Glutamatergic neuron (in vitro differentiated cells): ENCODE results near the gene SLC6A6. TPM values are rescaled to one million over a fixed set of nuclear protein-coding genes. Genes with fewer than 3 reads are reported as not detected.
A peak's percentile ranks its signal among the peaks of the same experiment; 100 is the strongest.

Experiments
- DNase-seq: peaks from one replicate; pipeline ENCODE4 v3.0.0; 2022
- H3K27ac Mint-ChIP-seq: one replicate; pipeline ENCODE4 v1.8.0; 2020; ENCODE audit warnings: mild to moderate bottlenecking, mixed read lengths, inconsistent platforms; ENCODE audit not compliant: unreplicated experiment
- H3K27me3 Mint-ChIP-seq: one replicate; pipeline ENCODE4 v1.8.0; 2020; ENCODE audit warnings: mild to moderate bottlenecking, moderate library complexity, mixed read lengths, inconsistent platforms; ENCODE audit not compliant: unreplicated experiment
- H3K36me3 Mint-ChIP-seq: one replicate; pipeline ENCODE4 v1.8.0; 2020; ENCODE audit warnings: mild to moderate bottlenecking, mixed read lengths, inconsistent platforms; ENCODE audit not compliant: unreplicated experiment
- H3K4me1 Mint-ChIP-seq: one replicate; pipeline ENCODE4 v1.8.0; 2020; ENCODE audit warnings: mild to moderate bottlenecking, low read depth, mixed read lengths, inconsistent platforms; ENCODE audit not compliant: unreplicated experiment
- H3K4me3 Mint-ChIP-seq: one replicate; pipeline ENCODE4 v1.8.0; 2020; ENCODE audit warnings: mild to moderate bottlenecking, mixed read lengths, inconsistent platforms; ENCODE audit not compliant: unreplicated experiment
- H3K9me3 Mint-ChIP-seq: one replicate; pipeline ENCODE4 v1.8.0; 2020; ENCODE audit warnings: mild to moderate bottlenecking, moderate library complexity, mixed read lengths, inconsistent platforms; ENCODE audit not compliant: unreplicated experiment
- total RNA-seq: library from RNA; stranded (reverse); fragmentation: NEBNext Ultra II Directional; extraction: Animal tissue kit (Norgen Biotek cat#: 25700); gene quantifications from one replicate; pipeline ENCODE4 v1.2.1, GENCODE V29; 2021; ENCODE audit not compliant: unreplicated experiment
- TF ChIP-seq, protein P1 (sequence below): fragments of 200-600 bp; sonication (generic); IDR thresholded peaks from one replicate; pipeline ENCODE4 v1.5.0; 2021; ENCODE audit not compliant: partially characterized antibody, unreplicated experiment

SLC6A6 gene
- total RNA-seq, 1 donor from 2014 or later, result 21.9 TPM

DNA sequence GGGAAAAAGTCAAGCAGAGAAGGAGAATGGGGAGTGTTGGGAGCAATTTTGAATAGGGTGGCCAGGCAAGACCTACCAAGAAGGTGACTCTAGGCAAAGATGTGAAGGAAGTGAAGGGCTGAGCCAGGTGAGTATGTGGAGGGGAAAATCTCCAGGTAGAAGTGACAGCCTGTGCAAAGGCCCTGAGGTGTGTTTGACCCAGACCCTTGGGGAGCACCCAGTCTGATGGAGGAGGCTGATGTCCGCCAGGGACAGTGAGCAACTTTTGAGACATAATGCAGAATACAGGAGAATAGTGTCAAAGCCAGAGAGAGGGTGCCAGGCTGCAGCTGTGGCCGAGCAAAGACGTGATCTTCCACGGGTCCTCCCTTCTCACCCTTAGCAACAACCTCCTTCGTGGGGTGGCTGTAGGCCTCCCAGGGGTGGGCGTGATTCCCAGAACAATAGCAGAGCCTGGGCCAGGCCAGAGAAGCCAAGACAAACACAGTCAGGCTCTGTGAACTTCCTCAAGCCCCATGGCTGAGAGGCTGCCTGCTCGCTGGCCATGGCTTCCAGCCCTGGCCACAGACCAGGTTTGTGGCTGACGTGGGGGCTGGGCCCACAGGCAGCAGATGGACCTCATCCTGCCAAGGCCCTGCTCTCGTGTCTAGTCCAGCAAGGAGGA is 58.1 kb downstream of the SLC6A6 start:
- Mint-ChIP-seq H3K27ac (no peak overlapping the region), H3K36me3 (no peaks in the 10 kb centered on the region), H3K9me3 (no peaks in the 10 kb centered on the region), H3K4me1 (no peaks in the 10 kb centered on the region), H3K4me3 (no peak overlapping the region), H3K27me3 (peaks cover 3% of the 10 kb centered on the region)
- TF ChIP-seq, protein P1, sequence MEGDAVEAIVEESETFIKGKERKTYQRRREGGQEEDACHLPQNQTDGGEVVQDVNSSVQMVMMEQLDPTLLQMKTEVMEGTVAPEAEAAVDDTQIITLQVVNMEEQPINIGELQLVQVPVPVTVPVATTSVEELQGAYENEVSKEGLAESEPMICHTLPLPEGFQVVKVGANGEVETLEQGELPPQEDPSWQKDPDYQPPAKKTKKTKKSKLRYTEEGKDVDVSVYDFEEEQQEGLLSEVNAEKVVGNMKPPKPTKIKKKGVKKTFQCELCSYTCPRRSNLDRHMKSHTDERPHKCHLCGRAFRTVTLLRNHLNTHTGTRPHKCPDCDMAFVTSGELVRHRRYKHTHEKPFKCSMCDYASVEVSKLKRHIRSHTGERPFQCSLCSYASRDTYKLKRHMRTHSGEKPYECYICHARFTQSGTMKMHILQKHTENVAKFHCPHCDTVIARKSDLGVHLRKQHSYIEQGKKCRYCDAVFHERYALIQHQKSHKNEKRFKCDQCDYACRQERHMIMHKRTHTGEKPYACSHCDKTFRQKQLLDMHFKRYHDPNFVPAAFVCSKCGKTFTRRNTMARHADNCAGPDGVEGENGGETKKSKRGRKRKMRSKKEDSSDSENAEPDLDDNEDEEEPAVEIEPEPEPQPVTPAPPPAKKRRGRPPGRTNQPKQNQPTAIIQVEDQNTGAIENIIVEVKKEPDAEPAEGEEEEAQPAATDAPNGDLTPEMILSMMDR, result no peak
- DNase-seq, result no peak

- no peak overlapping the region for H3K4me3 Mint-ChIP-seq
- peaks cover 3% of the 10 kb centered on the region for H3K27me3 Mint-ChIP-seq
- no peaks in the 10 kb centered on the region for H3K36me3 Mint-ChIP-seq
- H3K4me1 Mint-ChIP-seq, result no peaks in the 10 kb centered on the region
- DNase-seq, result no peak
- TF ChIP-seq, protein P1, result no peak
- no peaks in the 10 kb centered on the region for H3K9me3 Mint-ChIP-seq
- no peak overlapping the region for H3K27ac Mint-ChIP-seq
Measured at GRCh38 chr3:14461006-14461747, 58.8 kb downstream of the SLC6A6 start.

DNA sequence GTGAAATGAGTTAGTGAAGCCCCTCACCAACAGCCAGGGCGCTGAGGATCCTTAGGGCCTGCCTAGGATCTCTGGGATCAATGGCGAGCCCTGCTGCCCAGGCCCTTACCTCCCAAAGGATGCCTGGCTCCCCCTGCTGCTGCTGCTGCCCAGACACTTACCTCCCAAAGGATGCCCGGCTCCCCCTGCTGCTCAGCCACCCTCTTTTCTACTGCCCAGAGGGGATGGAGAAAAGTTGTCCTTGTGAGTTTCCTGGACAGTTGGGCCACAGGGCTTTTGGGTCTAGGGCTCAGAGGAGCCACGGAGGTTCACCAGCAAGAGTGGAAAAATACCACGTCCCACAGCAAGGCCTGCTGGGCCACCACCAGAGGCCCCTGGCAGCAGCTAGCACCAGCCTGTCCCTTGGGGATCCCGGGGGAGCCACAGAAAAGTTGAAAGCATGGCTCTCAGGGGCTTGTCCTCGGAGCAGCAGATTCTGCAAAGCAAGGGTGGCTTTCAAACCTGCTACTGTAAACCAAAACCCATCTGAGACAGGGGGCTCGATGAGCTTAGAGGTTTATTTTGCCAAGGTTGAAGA is 59.4 kb downstream of the SLC6A6 start:
- Mint-ChIP-seq H3K36me3 (no peaks in the 10 kb centered on the region), H3K27me3 (peaks cover 3% of the 10 kb centered on the region), H3K27ac (no peak overlapping the region), H3K9me3 (no peaks in the 10 kb centered on the region), H3K4me3 (no peak overlapping the region), H3K4me1 (no peaks in the 10 kb centered on the region)
- TF ChIP-seq, protein P1, result no peak
- DNase-seq, result peak; percentile 57

DNA sequence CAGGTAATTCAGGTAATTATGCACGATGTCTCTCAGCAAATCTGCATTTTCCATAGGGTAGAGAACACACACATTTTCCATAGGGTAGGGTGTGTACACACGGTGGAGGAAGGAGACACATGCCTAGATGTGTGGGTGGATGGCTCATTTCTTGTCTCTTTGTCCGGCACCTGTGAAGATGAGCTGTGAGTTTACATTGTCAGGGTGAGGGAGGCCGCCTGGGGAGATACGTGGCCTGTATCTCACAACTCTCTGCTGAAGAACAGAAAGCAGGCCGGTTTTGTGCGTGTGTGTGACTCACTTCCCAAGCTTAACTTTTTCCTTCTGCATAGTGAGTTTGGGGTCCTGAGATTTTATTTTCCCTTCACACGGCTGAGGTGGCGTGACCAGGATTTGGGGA is 60.3 kb downstream of the SLC6A6 start:
- H3K36me3 Mint-ChIP-seq, result no peaks in the 10 kb centered on the region
- H3K27ac Mint-ChIP-seq, result no peak overlapping the region

More for the DNA sequence above, 60.3 kb downstream of the SLC6A6 start:
- TF ChIP-seq, protein P1, result no peak
- DNase-seq, result no peak
- H3K4me3 Mint-ChIP-seq, result no peak overlapping the region
- peaks cover 3% of the 10 kb centered on the region for H3K27me3 Mint-ChIP-seq
- no peaks in the 10 kb centered on the region for H3K9me3 Mint-ChIP-seq
- no peaks in the 10 kb centered on the region for H3K4me1 Mint-ChIP-seq
